Endothelial cell of umbilical vein (primary cell): Measurements from ENCODE around the gene OR2L3. TPM values are rescaled to one million over a fixed set of nuclear protein-coding genes. Genes with fewer than 3 reads are reported as not detected.

Experiments
- BruUV-seq: library from RNA; stranded (reverse); fragments of 400-500 nt; replicated peaks from 2 replicates; lab custom pipeline; 2021; lab: Mats Ljungman, UMichigan
- CTCF ChIA-PET: fragments of 300-600, 350-600 bp; sonication (Branson Sonifier 250); formaldehyde crosslinking; loops from one replicate; lab custom pipeline; 2021; ENCODE audit warnings: antibody characterized with exemption, inconsistent platforms; lab: Charles Lee
- POLR2A ChIA-PET: fragments of 300-600, 350-600 bp; sonication (Branson Sonifier 250); formaldehyde crosslinking; loops from one replicate; lab custom pipeline; 2021; ENCODE audit warnings: antibody characterized with exemption, inconsistent platforms; lab: Charles Lee
- DNase-seq: peaks from one replicate; pipeline ENCODE4 v3.0.0-alpha.2; 2011; ENCODE audit warnings: low read depth, low spot score
- FAIRE-seq: peaks from 2 replicates; lab custom pipeline; 2011; peaks lifted over from hg19 to GRCh38; lab: Jason Lieb, UNC
- H2AFZ ChIP-seq: 2 replicates; pipeline ENCODE4 v1.6.0; 2012; ENCODE audit warnings: low read depth, low read length, control low read depth, inconsistent platforms
- H3K27ac ChIP-seq: 2 replicates; pipeline ENCODE4 v1.5.1; 2011; ENCODE audit warnings: low read depth, mild to moderate bottlenecking, control low read depth, low read length, moderate library complexity; ENCODE audit not compliant: insufficient read depth
- H3K27me3 ChIP-seq, 2 experiments: 2 replicates each; pipeline versions ENCODE4 v1.6.0 to v1.6.1; 2011; ENCODE audit warnings: low read length in 2 of 2, mixed read lengths in 1 of 2; ENCODE audit not compliant: control insufficient read depth in 2 of 2, insufficient read depth in 2 of 2
- H3K36me3 ChIP-seq, 2 experiments: 2 replicates in 1 of 2; 3 replicates in 1 of 2; pipeline ENCODE4 v1.5.1; 2011; ENCODE audit warnings: low read length in 2 of 2, mild to moderate bottlenecking in 1 of 2, moderate library complexity in 1 of 2; ENCODE audit not compliant: control insufficient read depth in 2 of 2, insufficient read depth in 2 of 2; ENCODE audit errors: extremely low read depth in 1 of 2
- H3K4me1 ChIP-seq: 3 replicates; pipeline ENCODE4 v1.5.1; 2011; ENCODE audit warnings: mild to moderate bottlenecking, low read length; ENCODE audit not compliant: control insufficient read depth, insufficient read depth; ENCODE audit errors: extremely low read depth
- H3K4me2 ChIP-seq: 2 replicates; pipeline ENCODE4 v1.6.1; 2011; ENCODE audit warnings: low read length, control low read depth, mixed read lengths; ENCODE audit not compliant: insufficient read depth
- H3K4me3 ChIP-seq, 3 experiments: fragments of 200-600 bp in 1 of 3; sonication (generic), shearing (Covaris generic) in 1 of 3; replicated peaks in 1 of 3; 2 replicates each; pipeline ENCODE4 v1.5.1; 2011 to 2016; ENCODE audit warnings: control low read depth in 3 of 3, low read length in 3 of 3, mild to moderate bottlenecking in 2 of 3, inconsistent platforms in 1 of 3, low read depth in 1 of 3, moderate library complexity in 1 of 3; ENCODE audit not compliant: insufficient read depth in 1 of 3
- H3K79me2 ChIP-seq: 2 replicates; pipeline ENCODE4 v1.6.0; 2012; ENCODE audit warnings: low read length, inconsistent platforms; ENCODE audit not compliant: control insufficient read depth, insufficient read depth
- H3K9ac ChIP-seq: replicated peaks from 2 replicates; pipeline ENCODE3; 2011; ENCODE audit warnings: low read length, control low read depth; ENCODE audit not compliant: insufficient read depth; ENCODE audit errors: extremely low read depth
- H3K9me1 ChIP-seq: replicated peaks from 3 replicates; pipeline ENCODE4 v1.6.0; 2011; ENCODE audit warnings: mild to moderate bottlenecking, low read length; ENCODE audit not compliant: control insufficient read depth, insufficient read depth; ENCODE audit errors: extremely low read depth
- H3K9me3 ChIP-seq: replicated peaks from 2 replicates; pipeline ENCODE4 v1.5.1; 2012; ENCODE audit warnings: low read length, inconsistent platforms; ENCODE audit not compliant: control insufficient read depth, insufficient read depth
- H4K20me1 ChIP-seq: replicated peaks from 2 replicates; pipeline ENCODE3; 2011; ENCODE audit warnings: mild to moderate bottlenecking, low read length; ENCODE audit not compliant: control insufficient read depth, insufficient read depth; ENCODE audit errors: extremely low read depth
- EZH2 ChIP-seq: IDR thresholded peaks from 2 replicates; pipeline ENCODE4 v1.6.1; 2012; ENCODE audit warnings: borderline replicate concordance, low read depth, mild to moderate bottlenecking, moderate library complexity, low read length, inconsistent platforms; ENCODE audit not compliant: severe bottlenecking
- FOS ChIP-seq: IDR thresholded peaks from 2 replicates; pipeline ENCODE4 v1.6.1; 2011; ENCODE audit warnings: mild to moderate bottlenecking, low read length, moderate library complexity, borderline replicate concordance; ENCODE audit not compliant: insufficient read depth
- GATA2 ChIP-seq: IDR thresholded peaks from 2 replicates; pipeline ENCODE4 v1.7.0; 2011; ENCODE audit warnings: low read depth, mild to moderate bottlenecking, moderate library complexity, mixed read lengths, low read length; ENCODE audit not compliant: insufficient read length, insufficient read depth
- JUN ChIP-seq: IDR thresholded peaks from 2 replicates; pipeline ENCODE4 v1.6.1; 2011; ENCODE audit warnings: borderline replicate concordance, low read depth; ENCODE audit not compliant: insufficient read length, insufficient read depth
- MYC ChIP-seq: IDR thresholded peaks from one replicate; pipeline ENCODE4 v1.6.1; 2011; ENCODE audit warnings: mild to moderate bottlenecking, low read depth, low read length
- POLR2A ChIP-seq: IDR thresholded peaks from 2 replicates; pipeline ENCODE4 v1.6.1; 2012; ENCODE audit warnings: low read depth, mild to moderate bottlenecking, control low read depth, low read length
- POLR2AphosphoS5 ChIP-seq: IDR thresholded peaks from 2 replicates; pipeline ENCODE4 v1.6.1; 2012; ENCODE audit warnings: low read depth, mild to moderate bottlenecking, control low read depth, low read length, moderate library complexity; ENCODE audit not compliant: insufficient read depth
- dilution Hi-C: fragments of 300-500 bp; cut with MboI; formaldehyde crosslinking; loops from one replicate; pipeline ENCODE4 v1.15.0; 2019; ENCODE audit warnings: low sequenced_read_pairs; ENCODE audit not compliant: extremely low pct_ligation_motif_present
- intact Hi-C: fragments of 100-400 bp; cut with micrococcal nuclease; formaldehyde crosslinking; loops from one replicate; pipeline ENCODE4 v1.10.0; 2022
- polyA plus RNA-seq, 4 experiments: library from polyadenylated mRNA; depleted of rRNA in 3 of 4; stranded (reverse) in 3 of 4; unstranded in 1 of 4; fragments of >200 nt; gene quantifications; 2 replicates each; pipeline versions ENCODE4 v1.2.1 to v1.2.3, GENCODE V29; 2011 to 2012; ENCODE audit warnings: missing spikeins in 1 of 4
- total RNA-seq: library from RNA; stranded (reverse); gene quantifications from 2 replicates; pipeline ENCODE4 v1.2.3, GENCODE V29; 2021
- TF ChIP-seq, protein P1 (sequence below), 2 donors: IDR thresholded peaks; 1 replicate in 1 of 2; 2 replicates in 1 of 2; pipeline ENCODE4 v1.5.1; 2011; ENCODE audit warnings: low read length in 2 of 2, mild to moderate bottlenecking in 2 of 2, moderate library complexity in 2 of 2, control low read depth in 1 of 2, inconsistent platforms in 1 of 2, low read depth in 1 of 2; ENCODE audit not compliant: insufficient read depth in 1 of 2; ENCODE audit errors: extremely low read depth in 1 of 2
- TF ChIP-seq, protein P2 (sequence below): IDR thresholded peaks from 2 replicates; pipeline ENCODE4 v1.6.1; 2011; ENCODE audit not compliant: insufficient read depth, insufficient read length

The OR2L3 gene
- total and polyA plus RNA-seq, 2 donors (not counting 3 experiments of a cell fraction or from before 2014, with no cell fraction given): not detected

DNA sequence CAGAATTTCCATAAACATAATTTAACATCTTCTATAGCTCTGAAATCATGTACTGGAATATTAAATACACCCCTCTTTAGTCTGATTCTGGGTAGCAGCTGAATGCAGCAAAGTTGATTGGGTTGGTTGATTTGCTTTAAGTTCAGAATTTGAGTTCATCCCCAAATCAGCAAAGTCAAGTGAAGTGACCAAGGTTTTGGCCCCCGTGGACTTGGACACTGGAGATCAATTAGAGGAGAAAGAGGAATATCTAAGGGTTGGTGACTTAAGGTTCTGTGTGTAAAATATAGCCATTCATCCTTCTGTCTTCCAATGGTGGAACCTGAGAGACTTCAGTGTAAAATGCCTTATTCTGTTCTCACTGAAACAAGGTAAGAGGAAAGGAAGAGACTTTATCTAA is 48.2 kb downstream of the OR2L3 start, which contains the start of gene OR2L13:
Gene OR2L13, plus strand, starts transcription at position 301 of the 400 bp plus-strand sequence. CDS start 4,192 bp downstream, outside the sequence.
- Histone ChIP-seq H3K9me3 (peaks cover 2% of the 10 kb centered on the region), H3K9me1 (no peaks in the 10 kb centered on the region), H3K79me2 (no peaks in the 10 kb centered on the region), H3K9ac (no peak within 1 kb of the TSS), H3K4me3 (no peak within 1 kb of the TSS), H3K4me1 (no peaks in the 10 kb centered on the region), H3K36me3 (no peaks in the 10 kb centered on the region), H3K4me2 (no peak within 1 kb of the TSS), H3K27me3 (no peaks in the 10 kb centered on the region), H3K27ac (no peak within 1 kb of the TSS), H2AFZ (no peak within 1 kb of the TSS), H4K20me1 (no peaks in the 10 kb centered on the region)
- TF ChIP-seq MYC: no peak
- intact Hi-C loops: no loop called here
- ChIA-PET POLR2A (no interaction called here), CTCF (no interaction called here)
- no peak for DNase-seq
- dilution Hi-C loops: no loop called here
- no TSS peak for BruUV-seq
- FAIRE-seq: no peak

DNA sequence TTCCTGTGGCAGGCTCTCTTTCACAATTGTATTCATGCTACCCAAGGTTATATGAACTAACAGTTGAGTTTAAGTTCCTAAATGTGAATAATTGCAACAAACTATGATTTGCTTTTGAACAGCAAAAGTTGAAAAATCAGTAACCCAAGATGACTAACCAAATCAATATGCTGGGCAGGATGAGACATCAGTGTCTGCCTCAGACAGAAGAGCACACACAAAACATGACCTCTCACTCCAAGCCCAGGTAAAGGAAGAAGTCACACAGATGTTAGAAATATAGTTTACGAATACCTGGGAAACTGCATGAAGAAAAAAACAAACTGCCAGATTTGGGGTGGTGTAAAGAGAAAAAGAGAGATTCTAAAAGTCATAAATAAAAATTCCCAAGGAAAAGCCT is 51.9 kb downstream of the OR2L3 start:
- Histone ChIP-seq H3K79me2 (no peaks in the 10 kb centered on the region), H3K36me3 (no peaks in the 10 kb centered on the region), H3K4me1 (no peaks in the 10 kb centered on the region), H3K9me1 (no peaks in the 10 kb centered on the region), H3K27ac (no peak overlapping the region), H4K20me1 (no peaks in the 10 kb centered on the region), H3K4me3 (no peak overlapping the region), H3K9ac (no peak overlapping the region), H2AFZ (no peak overlapping the region), H3K9me3 (peaks cover 2% of the 10 kb centered on the region), H3K27me3 (no peaks in the 10 kb centered on the region), H3K4me2 (no peak overlapping the region)
- DNase-seq: no peak
- FAIRE-seq: no peak
- CTCF ChIA-PET: no interaction called here
- no TSS peak for BruUV-seq
- intact Hi-C loops (no loop called here), dilution Hi-C loops (no loop called here)
- POLR2A ChIA-PET: no interaction called here
- TF ChIP-seq FOS (no peak), POLR2AphosphoS5 (no peak), POLR2A (no peak), JUN (no peak), GATA2 (no peak), MYC (no peak), EZH2 (no peak)
- TF ChIP-seq, protein P1, sequence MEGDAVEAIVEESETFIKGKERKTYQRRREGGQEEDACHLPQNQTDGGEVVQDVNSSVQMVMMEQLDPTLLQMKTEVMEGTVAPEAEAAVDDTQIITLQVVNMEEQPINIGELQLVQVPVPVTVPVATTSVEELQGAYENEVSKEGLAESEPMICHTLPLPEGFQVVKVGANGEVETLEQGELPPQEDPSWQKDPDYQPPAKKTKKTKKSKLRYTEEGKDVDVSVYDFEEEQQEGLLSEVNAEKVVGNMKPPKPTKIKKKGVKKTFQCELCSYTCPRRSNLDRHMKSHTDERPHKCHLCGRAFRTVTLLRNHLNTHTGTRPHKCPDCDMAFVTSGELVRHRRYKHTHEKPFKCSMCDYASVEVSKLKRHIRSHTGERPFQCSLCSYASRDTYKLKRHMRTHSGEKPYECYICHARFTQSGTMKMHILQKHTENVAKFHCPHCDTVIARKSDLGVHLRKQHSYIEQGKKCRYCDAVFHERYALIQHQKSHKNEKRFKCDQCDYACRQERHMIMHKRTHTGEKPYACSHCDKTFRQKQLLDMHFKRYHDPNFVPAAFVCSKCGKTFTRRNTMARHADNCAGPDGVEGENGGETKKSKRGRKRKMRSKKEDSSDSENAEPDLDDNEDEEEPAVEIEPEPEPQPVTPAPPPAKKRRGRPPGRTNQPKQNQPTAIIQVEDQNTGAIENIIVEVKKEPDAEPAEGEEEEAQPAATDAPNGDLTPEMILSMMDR (IDR thresholded peaks at IDR 0.05; ENCODE audit: extremely low read depth in 1 of 2, insufficient read depth in 1 of 2, low read depth in 1 of 2, low read length in 2 of 2): no peak
- TF ChIP-seq, protein P2, sequence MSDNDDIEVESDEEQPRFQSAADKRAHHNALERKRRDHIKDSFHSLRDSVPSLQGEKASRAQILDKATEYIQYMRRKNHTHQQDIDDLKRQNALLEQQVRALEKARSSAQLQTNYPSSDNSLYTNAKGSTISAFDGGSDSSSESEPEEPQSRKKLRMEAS: no peak
